Ectodermal cell (in vitro differentiated cells): Measurements from ENCODE around the gene HERPUD1.
"Not testable (repeated sequence)": the region's sequence is repeated elsewhere in the genome, so short reads cannot be mapped to it uniquely, and the experiment has no call there.

Source experiments
- H3K27ac ChIP-seq: 2 replicates; pipeline ENCODE4 v1.7.0; 2013; ENCODE audit warnings: mild to moderate bottlenecking, low read depth, low read length; ENCODE audit not compliant: insufficient read depth, poor library complexity, severe bottlenecking
- H3K27me3 ChIP-seq: 2 replicates; pipeline ENCODE4 v1.7.0; 2013; ENCODE audit warnings: mild to moderate bottlenecking, low read length; ENCODE audit not compliant: insufficient read depth, control insufficient read depth, poor library complexity, severe bottlenecking
- H3K36me3 ChIP-seq: one replicate; pipeline ENCODE4 v1.7.0; 2013; ENCODE audit warnings: low read length; ENCODE audit not compliant: control insufficient read depth, insufficient read depth
- H3K4me1 ChIP-seq: one replicate; pipeline ENCODE4 v1.7.0; 2013; ENCODE audit warnings: low read length; ENCODE audit not compliant: control insufficient read depth, insufficient read depth
- H3K4me3 ChIP-seq: 2 replicates; pipeline ENCODE4 v1.7.0; 2013; ENCODE audit warnings: low read depth, low read length, control low read depth; ENCODE audit not compliant: insufficient read depth
- H3K9me3 ChIP-seq: 2 replicates; pipeline ENCODE4 v1.7.0; 2013; ENCODE audit warnings: mild to moderate bottlenecking, low read length, moderate library complexity; ENCODE audit not compliant: control insufficient read depth
- WGBS, 2 experiments: methylation state at CpG; one replicate each; pipeline ENCODE4 v1.1.7; 2013; ENCODE audit warnings: missing lambda C conversion rate in 2 of 2; 5-methylcytosine and 5-hydroxymethylcytosine counted together

Gene HERPUD1

GRCh38 chr16:56980792-56981724, 49.1 kb downstream of the HERPUD1 start:
- H3K4me1 ChIP-seq = peaks cover 4% of the 10 kb centered on the region
- 74 to 78% methylated on average over 16 of the region's 16 CpGs for WGBS, 2 experiments
- no peaks in the 10 kb centered on the region for H3K27me3 ChIP-seq
- H3K36me3 ChIP-seq = no peaks in the 10 kb centered on the region
- H3K9me3 ChIP-seq = no peaks in the 10 kb centered on the region
- no peak overlapping the region for H3K27ac ChIP-seq
- H3K4me3 ChIP-seq = no peak overlapping the region

DNA sequence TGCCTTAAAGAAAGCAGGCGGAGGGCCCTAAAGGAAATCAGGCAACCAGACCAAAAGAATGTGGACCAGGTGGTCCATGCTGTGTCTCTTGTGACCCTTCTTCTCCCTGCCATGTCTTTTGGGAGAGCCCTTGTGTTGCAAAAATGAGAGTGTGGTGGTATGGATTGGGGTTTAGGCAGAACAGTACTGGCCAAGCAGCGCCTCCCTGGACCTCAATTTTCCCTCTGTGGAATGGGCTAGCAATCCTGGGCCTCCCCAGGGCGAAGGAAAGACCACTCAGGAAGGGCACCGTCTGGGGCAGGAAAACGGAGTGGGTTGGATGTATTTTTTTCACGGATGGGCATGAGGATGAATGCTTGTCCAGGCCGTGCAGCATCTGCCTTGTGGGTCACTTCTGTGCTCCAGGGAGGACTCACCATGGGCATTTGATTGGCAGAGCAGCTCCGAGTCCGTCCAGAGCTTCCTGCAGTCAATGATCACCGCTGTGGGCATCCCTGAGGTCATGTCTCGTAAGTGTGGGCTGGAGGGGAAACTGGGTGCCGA, 49.9 kb downstream of the HERPUD1 start:
- Histone ChIP-seq H3K36me3 (no peaks in the 10 kb centered on the region), H3K27ac (no peak overlapping the region), H3K4me3 (no peak overlapping the region), H3K9me3 (no peaks in the 10 kb centered on the region), H3K4me1 (peaks cover 4% of the 10 kb centered on the region), H3K27me3 (no peaks in the 10 kb centered on the region)
- 86% methylated on average over 12 of the region's 12 CpGs for WGBS, 2 experiments

- no peak overlapping the region for H3K27ac ChIP-seq
- H3K4me1 ChIP-seq = peaks cover 4% of the 10 kb centered on the region
- H3K4me3 ChIP-seq = no peak overlapping the region
- no peaks in the 10 kb centered on the region for H3K9me3 ChIP-seq
- peaks cover 4% of the 10 kb centered on the region for H3K27me3 ChIP-seq
- no peaks in the 10 kb centered on the region for H3K36me3 ChIP-seq
- WGBS, 2 experiments = 80 to 94% methylated on average over 2 of the region's 2 CpGs
Measured at GRCh38 chr16:56982695-56983094, 50.8 kb downstream of the HERPUD1 start.

GRCh38 chr16:56983211-56983751, 51.3 kb downstream of the HERPUD1 start:
- Histone ChIP-seq H3K4me1 (peaks cover 4% of the 10 kb centered on the region), H3K9me3 (no peaks in the 10 kb centered on the region), H3K4me3 (no peak overlapping the region), H3K36me3 (no peaks in the 10 kb centered on the region), H3K27me3 (peaks cover 9% of the 10 kb centered on the region), H3K27ac (no peak overlapping the region)
- WGBS, 2 experiments = 73 to 77% methylated on average over 9 of the region's 9 CpGs

GRCh38 chr16:56984639-56985038, 52.7 kb downstream of the HERPUD1 start:
- H3K27ac ChIP-seq = no peak overlapping the region
- H3K27me3 ChIP-seq = peaks cover 23% of the 10 kb centered on the region
- no peaks in the 10 kb centered on the region for H3K9me3 ChIP-seq
- H3K36me3 ChIP-seq = no peaks in the 10 kb centered on the region
- no peak overlapping the region for H3K4me3 ChIP-seq
- 94% methylated on average over 6 of the region's 6 CpGs for WGBS, 2 experiments
- peaks cover 4% of the 10 kb centered on the region for H3K4me1 ChIP-seq

DNA sequence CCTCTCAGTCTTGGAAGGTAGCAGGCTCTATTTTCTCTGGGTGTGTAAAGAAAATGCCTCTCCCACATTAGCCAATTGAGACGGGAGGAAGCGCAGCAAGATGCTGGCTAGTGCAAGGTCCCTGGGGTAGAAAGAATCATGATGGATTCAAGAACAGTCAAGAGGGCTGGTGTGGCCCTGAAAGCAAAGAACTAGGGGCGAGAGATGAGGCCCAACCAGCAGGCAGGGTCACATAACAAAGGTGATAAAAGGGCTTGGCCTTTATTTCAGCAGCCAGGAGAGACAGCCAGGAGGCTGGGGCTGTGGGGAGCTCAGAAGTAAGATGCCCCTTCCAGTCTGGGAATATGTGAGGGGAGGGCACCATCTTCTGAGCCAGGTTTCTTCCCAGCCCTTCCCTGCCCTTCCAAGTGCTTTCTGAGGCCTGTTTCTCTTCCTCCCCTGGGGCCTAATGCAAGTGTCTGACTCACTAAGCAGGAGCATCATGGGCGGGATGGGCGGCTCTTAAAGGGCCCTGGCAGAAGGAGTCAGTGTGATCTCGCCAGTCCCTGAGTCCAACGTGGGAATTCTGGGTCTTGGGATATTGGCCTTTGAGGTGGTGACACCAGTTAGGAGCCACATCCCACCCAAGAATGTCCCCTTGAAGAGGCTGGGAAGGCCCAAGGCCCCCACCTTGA, 53.5 kb downstream of the HERPUD1 start:
- peaks cover 4% of the 10 kb centered on the region for H3K4me1 ChIP-seq
- no peaks in the 10 kb centered on the region for H3K36me3 ChIP-seq
- no peak overlapping the region for H3K4me3 ChIP-seq
- no peak overlapping the region for H3K27ac ChIP-seq
- peaks cover 31% of the 10 kb centered on the region for H3K27me3 ChIP-seq
- no peaks in the 10 kb centered on the region for H3K9me3 ChIP-seq
- 83 to 85% methylated on average over 7 of the region's 7 CpGs for WGBS, 2 experiments

- H3K4me1 ChIP-seq = peaks cover 3% of the 10 kb centered on the region
- no peaks in the 10 kb centered on the region for H3K9me3 ChIP-seq
- WGBS, 2 experiments = 88 to 92% methylated on average over 2 of the region's 2 CpGs
- H3K36me3 ChIP-seq = no peaks in the 10 kb centered on the region
- H3K27ac ChIP-seq = no peak overlapping the region
- peaks cover 36% of the 10 kb centered on the region for H3K27me3 ChIP-seq
- H3K4me3 ChIP-seq = no peak overlapping the region
Measured at GRCh38 chr16:56985962-56986360, 54.0 kb downstream of the HERPUD1 start.

GRCh38 chr16:56986361-56986760, 54.4 kb downstream of the HERPUD1 start:
- H3K4me1 ChIP-seq = no peaks in the 10 kb centered on the region
- no peaks in the 10 kb centered on the region for H3K36me3 ChIP-seq
- H3K4me3 ChIP-seq = no peak overlapping the region
- H3K9me3 ChIP-seq = no peaks in the 10 kb centered on the region
- H3K27ac ChIP-seq = no peak overlapping the region
- peaks cover 40% of the 10 kb centered on the region for H3K27me3 ChIP-seq
- WGBS, 2 experiments = 83 to 100% methylated on average over 1 of the region's 1 CpG

- 82 to 92% methylated on average over 4 of the region's 4 CpGs for WGBS, 2 experiments
- H3K4me3 ChIP-seq, H3K9me3 ChIP-seq, H3K4me1 ChIP-seq, H3K27ac ChIP-seq, H3K36me3 ChIP-seq: not testable (repeated sequence)
- peaks cover 40% of the 10 kb centered on the region for H3K27me3 ChIP-seq
Measured at GRCh38 chr16:56986908-56987307, 55.0 kb downstream of the HERPUD1 start.

GRCh38 chr16:56987692-56988091, 55.8 kb downstream of the HERPUD1 start:
- Histone ChIP-seq H3K4me1 (no peaks in the 10 kb centered on the region), H3K36me3 (no peaks in the 10 kb centered on the region), H3K4me3 (no peak overlapping the region), H3K9me3 (no peaks in the 10 kb centered on the region), H3K27ac (no peak overlapping the region), H3K27me3 (peaks cover 40% of the 10 kb centered on the region)
- 95 to 97% methylated on average over 2 of the region's 2 CpGs for WGBS, 2 experiments
